Renal cortex interstitium (tissue), 15 donors: ENCODE results near the gene KIF1A. TPM values are rescaled to one million over a fixed set of nuclear protein-coding genes. Genes with fewer than 3 reads are reported as not detected.
A peak's percentile ranks its signal among the peaks of the same experiment; 100 is the strongest.

Experiments
- DNase-seq, 11 donors: peaks; one replicate each; pipeline ENCODE4 v3.0.0-alpha.2; 2013; ENCODE audit warnings: low read depth in 9 of 11, low spot score in 4 of 11; ENCODE audit errors: extremely low read depth in 1 of 11
- long read RNA-seq, 16 experiments: transcript quantifications; one replicate each; lab custom pipeline, GENCODE V29; 2026
- polyA plus RNA-seq, 3 donors: library from polyadenylated mRNA; unstranded; fragments of 120-200 nt; gene quantifications; one replicate each; pipeline ENCODE4 v1.2.1, GENCODE V29; 2013; ENCODE audit not compliant: insufficient read length in 3 of 3

The KIF1A gene
- 10 to 100 TPM; 10.7 to 14.0 (median 11.4) TPM for polyA plus RNA-seq
- long read RNA-seq, donor 1 = 0 reads
- long read RNA-seq, donor 2 = 0 reads
- long read RNA-seq, donor 3 = 0 reads
- long read RNA-seq, donor 4 = 0 reads
- long read RNA-seq, donor 5 = 0 reads
- long read RNA-seq, donor 6 = 0 reads
- long read RNA-seq, donor 7 = 0 reads
- long read RNA-seq, donor 8 = 0 reads
- long read RNA-seq, donor 9 = 0 reads
- long read RNA-seq, donor 10 = 0 reads
- long read RNA-seq, donor 11 = 0 reads
- long read RNA-seq, donor 12 = 0 reads
- long read RNA-seq, donor 13 = 0 reads
- long read RNA-seq, donor 14 = 0 reads
- long read RNA-seq, donor 15 = 0 reads
- long read RNA-seq, donor 16 = 0 reads

- peak in 5 of 11 donors; percentile 42 to 70 (median 55) for DNase-seq
Measured at GRCh38 chr2:240819858-240820606, at the start of gene KIF1A. KIF1A (minus strand) TSS chr2:240820219; CDS start chr2:240797752, 22,467 bp downstream.

GRCh38 chr2:240869109-240869955 is 49.3 kb upstream of the KIF1A start:
- DNase-seq = no peak

- no peak for DNase-seq
Measured at GRCh38 chr2:240868286-240869108, 48.5 kb upstream of the KIF1A start, which contains the start of gene AGXT. AGXT (plus strand) TSS chr2:240868824; CDS start chr2:240868866, 42 bp downstream.

GRCh38 chr2:240865391-240865790 is 45.4 kb upstream of the KIF1A start:
- DNase-seq = no peak

GRCh38 chr2:240864475-240864874 is 44.5 kb upstream of the KIF1A start:
- no peak for DNase-seq

GRCh38 chr2:240861547-240861946 is 41.5 kb upstream of the KIF1A start:
- DNase-seq = no peak

GRCh38 chr2:240858871-240859270 is 38.9 kb upstream of the KIF1A start:
- no peak for DNase-seq

GRCh38 chr2:240858321-240858720 is 38.3 kb upstream of the KIF1A start:
- DNase-seq = no peak

GRCh38 chr2:240857039-240858008 is 37.3 kb upstream of the KIF1A start:
- no peak for DNase-seq

GRCh38 chr2:240856151-240856980 is 36.3 kb upstream of the KIF1A start:
- DNase-seq = no peak

GRCh38 chr2:240855670-240856069 is 35.7 kb upstream of the KIF1A start:
- DNase-seq = no peak

GRCh38 chr2:240852671-240853314 is 32.8 kb upstream of the KIF1A start:
- no peak for DNase-seq

GRCh38 chr2:240851078-240851991 is 31.3 kb upstream of the KIF1A start:
- DNase-seq = peak; percentile 38 to 76 (median 65)

GRCh38 chr2:240850756-240851077 is 30.7 kb upstream of the KIF1A start:
- DNase-seq = no peak

- no peak for DNase-seq
Measured at GRCh38 chr2:240850026-240850425, 30.0 kb upstream of the KIF1A start.
